H4 (cell line): Measurements from ENCODE around the gene RBM12. TPM values are rescaled to one million over a fixed set of nuclear protein-coding genes. Genes with fewer than 3 reads are reported as not detected.

Source experiments
- DNase-seq: peaks from one replicate; pipeline ENCODE4 v3.0.0-alpha.2; 2015; ENCODE audit warnings: low spot score
- total RNA-seq: library from RNA; depleted of rRNA; stranded (reverse); fragments of >200 nt; shearing (Covaris generic); gene quantifications from 2 replicates; pipeline ENCODE4 v1.2.3, GENCODE V29; 2014

The RBM12 gene
- total RNA-seq, 1 experiment from 2014 or later: 62.3 TPM

GRCh38 chr20:35653893-35654292 is 10.8 kb downstream of the RBM12 start:
- no peak for DNase-seq

GRCh38 chr20:35653430-35653734 is 11.3 kb downstream of the RBM12 start:
- DNase-seq: no peak

DNA sequence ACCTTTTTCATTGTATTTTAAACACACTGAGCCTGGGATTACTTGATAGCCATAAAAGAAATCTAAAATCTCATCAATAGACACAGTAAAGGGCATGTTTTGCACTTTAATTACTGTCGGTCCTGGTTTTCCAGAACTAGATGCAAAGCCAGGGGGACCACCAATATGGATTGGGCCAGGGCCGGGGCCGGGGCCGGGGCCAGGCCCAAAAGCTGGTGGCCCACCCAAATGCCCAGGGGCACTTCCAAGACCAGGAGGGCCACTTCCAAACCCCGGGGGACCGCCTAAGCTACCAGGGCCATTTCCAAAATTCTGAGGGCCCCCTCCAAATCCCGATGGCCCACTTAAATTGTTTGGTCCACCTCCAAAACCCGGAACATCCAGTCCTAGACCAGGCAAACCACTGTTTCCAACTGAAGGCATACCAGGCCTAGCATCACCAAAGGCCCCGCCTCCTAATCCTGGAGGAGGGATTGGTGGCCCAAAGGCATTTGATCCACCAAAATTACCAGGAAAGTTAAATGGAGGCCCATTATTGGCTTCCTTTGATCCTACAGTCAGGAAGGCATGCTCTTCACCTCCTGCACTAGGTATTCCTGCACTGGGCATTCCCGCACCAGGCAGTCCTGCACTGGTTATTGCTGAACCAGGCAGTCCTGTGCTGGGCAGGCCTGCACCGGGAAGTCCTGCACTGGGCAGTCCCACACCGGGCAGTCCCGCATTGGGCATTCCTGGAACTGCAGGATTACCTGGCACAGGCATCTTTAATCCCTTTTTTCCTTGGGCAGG is 11.9 kb downstream of the RBM12 start:
- no peak for DNase-seq

DNA sequence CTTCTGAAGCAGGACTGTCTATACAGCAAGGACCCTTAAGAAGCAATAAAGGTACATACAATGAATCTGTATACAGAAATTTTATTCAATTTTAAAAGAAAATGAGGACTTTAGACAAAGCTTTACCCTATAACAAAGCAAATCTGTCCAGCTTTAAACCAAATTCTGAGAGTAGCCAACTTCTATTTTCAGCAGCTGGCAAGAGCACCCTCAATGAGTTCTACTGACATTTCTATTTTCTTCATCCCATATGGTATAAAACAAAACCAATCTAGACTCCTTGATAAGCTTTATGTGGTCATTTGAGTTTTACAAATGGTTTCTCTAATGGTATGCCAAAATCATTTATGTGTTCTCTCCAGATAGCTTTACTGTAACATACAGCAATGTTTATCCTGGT is 12.7 kb downstream of the RBM12 start:
- DNase-seq: no peak

- no peak for DNase-seq
These were observed 14.1 kb downstream of the RBM12 start for GRCh38 chr20:35650632-35651031.

DNA sequence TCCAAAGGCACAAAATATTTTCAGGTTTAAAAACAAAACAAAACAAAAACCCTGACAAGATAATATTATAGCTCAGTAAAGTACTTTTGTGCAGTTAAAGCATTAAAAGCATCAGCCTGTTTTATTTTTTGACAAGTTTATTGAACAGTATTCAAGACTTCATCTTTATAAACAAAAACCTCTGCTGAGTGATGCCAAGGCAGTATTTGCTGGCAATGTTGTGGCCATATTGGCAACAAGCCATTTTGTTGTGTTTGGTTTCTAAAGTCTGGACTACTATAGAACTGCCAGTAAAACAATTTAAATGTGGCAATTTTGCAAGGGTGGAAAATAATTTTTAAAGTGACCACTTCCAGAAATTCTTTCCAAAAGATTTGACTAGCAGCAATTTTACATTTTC is 15.9 kb downstream of the RBM12 start:
- DNase-seq: peak; percentile 29

GRCh38 chr20:35644806-35645205 is 19.9 kb downstream of the RBM12 start:
- DNase-seq: no peak

DNA sequence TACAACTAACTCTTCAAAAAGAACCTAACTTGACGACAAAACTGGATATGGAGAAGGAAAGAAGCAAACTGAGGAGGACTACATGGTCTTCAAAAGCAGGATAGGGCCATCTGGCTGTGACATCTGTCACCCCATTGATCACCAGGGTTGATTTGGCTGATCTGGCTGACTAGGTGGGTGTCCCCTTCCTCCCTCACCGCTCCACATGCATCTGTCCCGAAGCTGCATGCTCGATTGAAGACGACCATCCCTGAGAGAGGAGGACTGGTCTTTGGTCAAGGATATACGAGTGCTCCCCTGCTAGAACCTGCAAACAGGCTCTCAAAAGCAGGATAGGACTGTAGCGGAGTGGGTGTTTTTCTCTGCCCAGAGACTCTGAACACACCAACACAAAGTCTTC is 21.7 kb downstream of the RBM12 start:
- no peak for DNase-seq

- DNase-seq: no peak
These were observed 23.0 kb downstream of the RBM12 start for GRCh38 chr20:35641743-35642142.

- DNase-seq: no peak
These were observed 24.0 kb downstream of the RBM12 start for GRCh38 chr20:35640724-35641123.

DNA sequence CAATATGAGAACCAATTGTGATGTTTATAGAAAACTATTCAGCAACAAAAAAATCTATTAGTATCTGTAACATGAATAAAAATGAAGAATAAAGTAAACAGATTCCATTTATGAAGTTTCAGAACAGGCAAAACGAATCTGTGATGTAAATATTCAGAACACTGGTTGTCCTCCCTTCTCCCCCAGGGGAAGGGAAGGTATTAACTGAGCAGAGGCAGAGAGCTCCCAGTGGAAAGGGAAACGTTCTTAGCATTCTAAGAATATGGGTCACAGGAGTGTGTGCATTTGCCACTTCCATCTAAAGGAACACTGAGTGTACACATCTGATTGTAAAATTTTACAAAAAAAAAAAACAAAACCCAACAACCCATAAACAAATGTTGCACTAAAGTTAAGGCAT is 25.9 kb downstream of the RBM12 start:
- no peak for DNase-seq

GRCh38 chr20:35637276-35637675 is 27.4 kb downstream of the RBM12 start:
- no peak for DNase-seq

GRCh38 chr20:35636095-35636494 is 28.6 kb downstream of the RBM12 start:
- no peak for DNase-seq

DNA sequence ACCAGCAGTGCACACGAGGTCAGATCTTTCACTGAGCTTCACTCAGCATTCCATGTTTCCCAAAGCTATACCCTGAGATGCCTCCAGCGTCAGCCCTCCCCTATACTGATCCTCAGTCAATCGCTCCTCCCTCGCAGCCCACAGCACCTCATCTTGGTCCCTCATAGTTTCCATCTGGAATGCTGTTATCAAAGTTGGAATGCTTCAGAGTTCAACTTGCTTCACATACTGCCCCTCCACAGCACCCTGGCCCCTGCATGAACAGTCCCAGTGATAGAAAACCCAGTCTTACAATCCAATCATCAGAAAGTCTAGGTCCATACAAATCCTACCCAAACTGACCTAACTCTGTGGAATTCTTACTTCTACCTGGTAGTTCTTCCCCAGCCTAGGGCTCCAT is 29.0 kb downstream of the RBM12 start:
- DNase-seq: no peak

- no peak for DNase-seq
These were observed 32.1 kb downstream of the RBM12 start for GRCh38 chr20:35632539-35633115.

DNA sequence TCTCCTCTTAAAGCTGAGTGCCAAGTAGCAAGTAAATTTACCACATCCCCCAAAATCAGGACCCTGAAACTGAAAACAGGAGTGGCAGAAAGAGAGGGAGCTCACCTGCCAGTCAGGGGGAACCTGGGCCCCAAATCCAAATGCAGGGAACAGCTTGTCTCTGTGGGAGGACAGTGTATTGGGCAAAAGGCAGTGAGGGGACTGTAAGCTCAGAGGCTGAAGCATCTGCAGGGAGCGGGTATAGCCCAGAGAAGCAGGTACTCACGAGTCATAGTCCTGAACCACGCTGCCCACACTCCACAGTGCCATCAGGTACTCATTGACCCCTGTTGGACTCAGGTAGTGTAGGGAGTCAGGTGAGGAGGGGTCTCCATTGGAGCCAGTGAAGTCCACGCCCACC is 34.1 kb downstream of the RBM12 start:
- DNase-seq: no peak

- no peak for DNase-seq
These were observed 35.1 kb downstream of the RBM12 start for GRCh38 chr20:35629427-35630145.

DNA sequence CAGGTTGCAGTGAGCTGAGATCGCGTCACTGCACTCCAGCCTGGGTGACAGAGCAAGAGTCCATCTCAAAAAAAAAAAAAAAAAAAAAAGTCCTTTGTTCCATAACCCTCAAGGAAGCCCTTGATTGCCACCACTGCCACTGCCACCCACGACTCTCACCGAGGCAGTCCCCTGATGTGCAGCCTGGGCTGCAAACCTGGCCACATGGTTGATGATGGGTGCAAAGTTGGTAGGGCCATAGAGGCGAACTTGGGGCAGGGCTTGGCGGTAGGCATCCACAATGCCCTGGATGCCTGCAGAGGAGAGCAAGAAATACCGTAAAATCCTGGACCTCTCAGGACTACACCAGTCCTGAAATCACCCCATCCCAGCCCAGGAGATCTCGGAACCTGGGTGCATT is 37.6 kb downstream of the RBM12 start:
- no peak for DNase-seq

DNA sequence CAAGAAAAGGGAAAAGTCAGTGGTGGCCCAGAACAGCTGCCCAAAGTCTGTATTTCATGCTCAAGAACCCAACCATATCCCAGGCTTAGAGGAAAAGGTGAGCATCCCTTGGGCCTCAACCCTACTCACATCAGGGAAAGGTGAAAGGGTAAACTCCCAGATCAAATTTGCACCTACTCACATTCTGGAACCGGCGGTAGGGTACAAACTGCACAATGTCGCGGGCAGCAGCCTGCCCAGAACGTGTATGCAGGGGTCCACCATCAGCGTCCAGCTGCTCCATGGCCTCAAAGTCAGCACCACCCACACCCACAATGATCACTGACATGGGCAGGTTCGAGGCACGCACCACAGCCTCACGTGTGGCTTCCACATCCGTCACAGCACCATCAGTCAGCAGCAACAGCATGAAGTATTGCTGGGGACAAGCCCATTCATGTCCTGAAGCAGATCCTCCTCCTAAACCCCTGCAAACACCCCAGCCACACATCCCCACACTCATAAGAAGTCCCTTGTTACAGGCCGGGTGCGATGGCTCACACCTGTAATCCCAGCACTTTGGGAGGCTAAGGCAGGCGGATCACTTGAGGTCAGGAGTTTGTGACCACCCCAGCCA is 38.2 kb downstream of the RBM12 start:
- DNase-seq: no peak

- DNase-seq: no peak
These were observed 38.9 kb downstream of the RBM12 start for GRCh38 chr20:35625584-35626385.

- no peak for DNase-seq
These were observed 43.1 kb downstream of the RBM12 start for GRCh38 chr20:35621560-35621946.
